PFSK-1 (cell line): ENCODE results near the gene PNPLA7.

Experiments
- FOXP2 ChIP-seq: optimal IDR thresholded peaks from 2 replicates; pipeline ENCODE3; 2011; ENCODE audit warnings: borderline replicate concordance, control low read depth, inconsistent platforms; ENCODE audit not compliant: insufficient read depth; ENCODE audit errors: extremely low read length, extremely low read depth
- POLR2AphosphoS5 ChIP-seq: IDR thresholded peaks from 2 replicates; pipeline ENCODE4 v1.6.1; 2012; ENCODE audit warnings: low read depth, mild to moderate bottlenecking, control low read depth, low read length, moderate library complexity
- REST ChIP-seq, 2 experiments: IDR thresholded peaks; 2 replicates each; pipeline versions ENCODE4 v1.6.1 to v1.8.0; 2011 to 2012; ENCODE audit warnings: low read depth in 2 of 2, low read length in 2 of 2, control low read depth in 1 of 2, inconsistent platforms in 1 of 2, mild to moderate bottlenecking in 1 of 2, moderate library complexity in 1 of 2; ENCODE audit not compliant: insufficient read depth in 1 of 2
- SIN3A ChIP-seq: IDR thresholded peaks from 2 replicates; pipeline ENCODE4 v1.6.1; 2012; ENCODE audit warnings: mild to moderate bottlenecking, low read length, moderate library complexity, borderline replicate concordance; ENCODE audit not compliant: insufficient read depth
- TAF1 ChIP-seq: IDR thresholded peaks from 2 replicates; pipeline ENCODE4 v1.6.1; 2012; ENCODE audit warnings: low read length, control low read depth, borderline replicate concordance; ENCODE audit not compliant: insufficient read depth

PNPLA7 gene

GRCh38 chr9:137570566-137570965 is 20.4 kb upstream of the PNPLA7 start:
- no peak for TF ChIP-seq TAF1
- TF ChIP-seq SIN3A: no peak
- no peak for TF ChIP-seq FOXP2
- TF ChIP-seq POLR2AphosphoS5: no peak
- TF ChIP-seq REST (IDR thresholded peaks at IDR 0.05; ENCODE audit: insufficient read depth in 1 of 2, low read depth in 2 of 2, low read length in 2 of 2): no peak

DNA sequence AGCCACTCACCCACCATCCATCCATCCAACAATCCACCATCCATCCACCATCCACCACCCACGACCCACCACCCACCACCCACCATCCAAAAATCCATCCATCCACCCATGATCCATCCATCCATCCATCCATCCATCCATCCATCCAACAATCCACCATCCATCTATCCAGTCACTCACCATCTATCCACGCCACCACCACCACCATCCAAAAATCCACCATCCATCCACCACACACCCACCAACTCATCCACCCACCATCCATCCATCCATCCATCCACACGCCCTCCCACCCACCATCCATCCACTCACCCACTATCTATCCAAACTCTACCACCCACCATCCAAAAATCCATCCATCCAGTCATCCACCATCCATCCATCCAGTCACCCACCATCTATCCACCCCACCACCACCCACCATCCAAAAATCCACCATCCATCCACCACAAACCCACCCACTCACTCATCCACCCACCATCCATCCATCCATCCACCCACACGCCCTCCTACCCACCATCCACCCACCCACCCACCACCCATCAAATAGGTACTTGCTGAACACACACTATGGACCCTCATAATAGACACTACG is 19.5 kb upstream of the PNPLA7 start:
- TF ChIP-seq TAF1 (no peak), REST (IDR thresholded peaks at IDR 0.05; ENCODE audit: insufficient read depth in 1 of 2, low read depth in 2 of 2, low read length in 2 of 2) (no peak), POLR2AphosphoS5 (no peak), SIN3A (no peak), FOXP2 (no peak)

GRCh38 chr9:137564817-137565411 is 14.7 kb upstream of the PNPLA7 start:
- no peak for TF ChIP-seq FOXP2
- no peak for TF ChIP-seq POLR2AphosphoS5
- no peak for TF ChIP-seq TAF1
- TF ChIP-seq SIN3A: no peak
- no peak for TF ChIP-seq REST (IDR thresholded peaks at IDR 0.05; ENCODE audit: insufficient read depth in 1 of 2, low read depth in 2 of 2, low read length in 2 of 2)

DNA sequence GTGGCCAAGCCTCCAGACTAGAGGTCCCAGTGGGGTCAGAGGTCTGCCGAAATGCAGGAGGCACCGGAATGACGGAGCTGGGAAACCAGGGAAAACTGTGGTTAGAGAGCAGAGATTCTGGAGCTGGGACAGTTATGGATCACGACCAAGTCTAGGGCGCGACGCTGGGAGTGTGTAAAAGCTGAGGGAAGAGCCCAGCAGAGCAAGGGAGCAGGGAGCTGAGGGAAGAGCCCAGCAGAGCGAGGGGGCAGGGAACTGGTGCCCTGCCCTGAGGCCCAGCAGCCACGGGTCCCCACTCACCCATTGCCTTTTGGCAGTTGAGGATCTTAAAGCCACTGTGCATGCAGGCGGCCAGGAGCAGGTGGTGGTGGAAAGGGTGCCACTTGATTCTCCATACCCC is 13.9 kb upstream of the PNPLA7 start:
- TF ChIP-seq FOXP2: no peak
- TF ChIP-seq POLR2AphosphoS5: no peak
- TF ChIP-seq REST (IDR thresholded peaks at IDR 0.05; ENCODE audit: insufficient read depth in 1 of 2, low read depth in 2 of 2, low read length in 2 of 2): no peak
- no peak for TF ChIP-seq SIN3A
- no peak for TF ChIP-seq TAF1

DNA sequence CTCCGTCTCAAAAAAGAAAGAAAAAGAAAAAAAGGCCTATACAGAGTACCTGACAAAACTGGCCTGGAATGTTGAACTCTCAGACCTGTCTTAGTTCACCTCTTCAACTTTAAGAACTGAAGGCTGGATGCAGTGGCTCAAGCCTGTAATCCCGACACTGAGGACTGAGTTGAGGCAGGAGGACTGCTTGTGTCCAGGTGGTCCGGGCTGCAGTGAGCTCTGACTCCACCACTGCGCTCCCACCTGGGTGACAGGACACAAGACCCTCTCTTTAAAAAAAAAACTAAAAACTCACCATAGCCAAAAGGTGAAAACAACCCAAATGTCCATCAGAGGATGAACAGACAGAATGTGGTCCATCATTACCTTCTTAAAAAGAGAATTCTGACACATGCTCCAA is 7.9 kb upstream of the PNPLA7 start:
- TF ChIP-seq REST (IDR thresholded peaks at IDR 0.05; ENCODE audit: insufficient read depth in 1 of 2, low read depth in 2 of 2, low read length in 2 of 2) (no peak), SIN3A (no peak), TAF1 (no peak), POLR2AphosphoS5 (no peak)
